ENCODE results near the gene BNIP3.

The BNIP3 gene

DNA sequence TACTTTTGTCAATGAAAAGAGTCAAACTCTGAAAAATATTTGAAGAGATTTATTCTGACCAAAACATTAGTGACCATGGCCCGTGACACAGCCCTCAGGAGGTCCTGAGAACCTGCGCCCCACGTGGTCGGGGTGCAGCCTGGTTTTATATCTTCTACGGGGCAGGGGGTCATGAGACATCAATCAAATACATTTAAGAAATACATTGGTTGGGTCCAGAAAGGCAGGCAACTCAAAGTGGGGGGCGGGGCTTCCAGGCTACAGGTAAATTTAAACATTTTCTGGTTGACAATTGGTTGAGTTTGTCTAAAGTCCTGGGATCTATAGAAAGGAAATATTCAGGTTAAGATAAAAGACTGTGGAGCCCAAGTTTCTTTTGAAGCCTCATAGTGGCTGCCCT is 34.8 kb upstream of the BNIP3 start:
- no peak overlapping the region for H3K4me3 ChIP-seq (ENCODE audit: low read depth, low read length)
- H3K36me3 ChIP-seq (ENCODE audit: control insufficient read depth, insufficient read depth, low read length): no peaks in the 10 kb centered on the region
- peaks cover 1% of the 10 kb centered on the region for H3K4me1 ChIP-seq (ENCODE audit: control insufficient read depth, insufficient read depth, low read length)
- H3K27me3 ChIP-seq (ENCODE audit: control insufficient read depth, insufficient read depth, low read length): no peaks in the 10 kb centered on the region
- H3K9ac ChIP-seq (ENCODE audit: low read depth, low read length): no peak overlapping the region
- no peaks in the 10 kb centered on the region for H3K9me3 ChIP-seq (ENCODE audit: control insufficient read depth, insufficient read depth, low read length)

DNA sequence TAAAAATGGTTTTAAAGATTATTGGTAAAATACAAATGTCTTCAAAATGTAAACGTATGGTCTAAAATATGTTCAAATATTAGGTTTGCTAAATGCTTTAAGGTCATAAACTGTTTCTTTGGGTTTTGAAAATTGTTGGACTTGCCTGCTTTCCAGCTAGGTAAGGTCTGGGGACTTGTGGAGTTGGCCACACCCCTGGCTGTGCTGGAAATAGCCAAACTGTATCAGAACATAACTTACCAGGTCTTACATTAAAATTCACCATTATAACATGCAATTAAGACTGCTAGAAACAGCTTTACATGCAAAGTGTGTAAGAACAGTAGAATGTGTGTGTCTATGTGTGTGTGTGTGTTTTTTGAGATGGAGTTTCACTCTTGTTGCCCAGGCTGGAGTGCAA is 29.7 kb upstream of the BNIP3 start:
- Histone ChIP-seq H3K9me3 (ENCODE audit: control insufficient read depth, insufficient read depth, low read length) (no peaks in the 10 kb centered on the region), H3K9ac (ENCODE audit: low read depth, low read length) (no peak overlapping the region), H3K4me3 (ENCODE audit: low read depth, low read length) (no peak overlapping the region), H3K4me1 (ENCODE audit: control insufficient read depth, insufficient read depth, low read length) (peaks cover 17% of the 10 kb centered on the region), H3K27me3 (ENCODE audit: control insufficient read depth, insufficient read depth, low read length) (no peaks in the 10 kb centered on the region), H3K36me3 (ENCODE audit: control insufficient read depth, insufficient read depth, low read length) (no peaks in the 10 kb centered on the region)

DNA sequence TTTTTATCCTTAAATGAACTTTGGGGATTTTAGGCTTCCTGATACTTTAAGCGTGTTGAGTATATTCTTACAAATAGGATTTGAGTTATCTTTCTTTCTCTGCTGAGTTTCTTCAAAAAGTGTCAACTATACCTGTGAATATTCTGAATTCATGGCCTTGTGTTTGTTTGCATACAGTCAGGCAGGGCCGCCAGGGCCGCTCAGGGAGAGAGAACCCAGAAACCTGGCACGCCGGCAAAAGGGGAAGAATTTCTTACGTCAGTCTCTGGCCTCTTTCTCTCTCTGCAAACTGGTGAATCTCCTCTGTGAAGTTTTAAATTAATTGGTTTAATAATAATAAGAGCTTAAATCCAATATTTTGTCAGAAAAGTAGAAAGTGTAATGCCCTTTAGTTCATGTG is 29.3 kb upstream of the BNIP3 start:
- Histone ChIP-seq H3K9me3 (ENCODE audit: control insufficient read depth, insufficient read depth, low read length) (no peaks in the 10 kb centered on the region), H3K4me1 (ENCODE audit: control insufficient read depth, insufficient read depth, low read length) (peaks cover 18% of the 10 kb centered on the region), H3K36me3 (ENCODE audit: control insufficient read depth, insufficient read depth, low read length) (no peaks in the 10 kb centered on the region), H3K9ac (ENCODE audit: low read depth, low read length) (no peak overlapping the region), H3K27me3 (ENCODE audit: control insufficient read depth, insufficient read depth, low read length) (no peaks in the 10 kb centered on the region), H3K4me3 (ENCODE audit: low read depth, low read length) (no peak overlapping the region)

DNA sequence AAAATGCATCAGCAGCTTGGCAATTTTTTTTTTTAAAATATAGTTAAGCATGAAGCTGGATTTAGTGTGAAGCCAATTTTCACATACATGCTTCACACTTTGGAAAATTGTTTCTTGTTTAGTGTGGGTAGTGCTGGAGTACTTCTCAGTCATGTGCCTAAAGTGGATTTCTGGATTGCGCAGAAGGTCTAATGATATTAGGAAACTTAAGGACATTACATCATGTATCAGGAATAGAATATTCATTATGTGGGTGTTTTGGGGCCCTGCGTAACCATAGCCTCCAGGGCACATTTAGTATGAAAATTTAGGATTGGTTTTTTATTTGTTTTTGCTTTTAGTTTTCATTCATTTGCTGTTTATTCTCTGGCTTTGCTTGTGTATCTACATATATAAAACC is 28.8 kb upstream of the BNIP3 start:
- no peak overlapping the region for H3K4me3 ChIP-seq (ENCODE audit: low read depth, low read length)
- peaks cover 18% of the 10 kb centered on the region for H3K4me1 ChIP-seq (ENCODE audit: control insufficient read depth, insufficient read depth, low read length)
- no peaks in the 10 kb centered on the region for H3K36me3 ChIP-seq (ENCODE audit: control insufficient read depth, insufficient read depth, low read length)
- H3K27me3 ChIP-seq (ENCODE audit: control insufficient read depth, insufficient read depth, low read length): no peaks in the 10 kb centered on the region
- no peaks in the 10 kb centered on the region for H3K9me3 ChIP-seq (ENCODE audit: control insufficient read depth, insufficient read depth, low read length)
- H3K9ac ChIP-seq (ENCODE audit: low read depth, low read length): no peak overlapping the region

DNA sequence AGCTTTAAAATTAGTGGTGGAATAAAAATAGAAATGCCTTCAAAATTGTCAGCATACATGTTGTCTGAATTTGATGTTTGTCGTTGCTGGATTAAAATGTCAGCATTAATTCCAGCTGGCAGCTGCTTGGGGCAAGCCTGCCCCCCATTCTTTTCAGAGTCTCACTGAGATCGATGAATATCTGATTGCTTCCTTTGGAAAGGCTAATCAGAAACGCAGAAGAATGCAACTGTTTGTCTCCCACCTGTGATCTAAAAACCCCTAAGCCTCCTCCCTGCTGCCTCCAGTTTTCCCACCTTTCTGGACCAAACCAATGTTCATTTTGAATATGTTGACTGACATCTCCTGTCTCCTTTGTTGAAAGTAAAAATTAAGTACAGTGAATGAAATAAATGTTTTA is 27.9 kb upstream of the BNIP3 start:
- no peaks in the 10 kb centered on the region for H3K9me3 ChIP-seq (ENCODE audit: control insufficient read depth, insufficient read depth, low read length)
- no peak overlapping the region for H3K9ac ChIP-seq (ENCODE audit: low read depth, low read length)
- no peak overlapping the region for H3K4me3 ChIP-seq (ENCODE audit: low read depth, low read length)
- no peaks in the 10 kb centered on the region for H3K27me3 ChIP-seq (ENCODE audit: control insufficient read depth, insufficient read depth, low read length)
- peaks cover 18% of the 10 kb centered on the region for H3K4me1 ChIP-seq (ENCODE audit: control insufficient read depth, insufficient read depth, low read length)
- no peaks in the 10 kb centered on the region for H3K36me3 ChIP-seq (ENCODE audit: control insufficient read depth, insufficient read depth, low read length)

DNA sequence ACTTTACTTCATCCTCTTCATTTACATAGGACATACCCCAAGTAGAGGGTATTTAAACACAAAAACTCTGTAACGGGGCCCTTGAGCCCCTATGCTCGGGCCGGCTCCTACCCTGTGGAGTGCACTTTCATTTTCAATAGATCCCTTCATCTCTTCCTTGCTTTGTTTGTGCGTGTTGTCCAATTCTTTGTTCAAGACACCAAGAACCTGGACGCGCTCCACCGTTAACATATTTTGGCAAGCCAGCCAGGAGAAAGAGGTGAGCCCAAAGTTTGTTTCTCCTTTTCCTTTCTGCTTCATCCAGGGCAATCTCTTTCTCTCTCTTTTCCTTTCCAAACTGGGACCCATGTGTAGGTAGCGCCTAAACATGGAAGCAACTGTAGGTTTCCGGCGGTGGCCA is 26.0 kb upstream of the BNIP3 start:
- Histone ChIP-seq H3K9ac (ENCODE audit: low read depth, low read length) (no peak overlapping the region), H3K27me3 (ENCODE audit: control insufficient read depth, insufficient read depth, low read length) (no peaks in the 10 kb centered on the region), H3K36me3 (ENCODE audit: control insufficient read depth, insufficient read depth, low read length) (no peaks in the 10 kb centered on the region), H3K4me3 (ENCODE audit: low read depth, low read length) (no peak overlapping the region), H3K4me1 (ENCODE audit: control insufficient read depth, insufficient read depth, low read length) (peaks cover 18% of the 10 kb centered on the region), H3K9me3 (ENCODE audit: control insufficient read depth, insufficient read depth, low read length) (no peaks in the 10 kb centered on the region)

DNA sequence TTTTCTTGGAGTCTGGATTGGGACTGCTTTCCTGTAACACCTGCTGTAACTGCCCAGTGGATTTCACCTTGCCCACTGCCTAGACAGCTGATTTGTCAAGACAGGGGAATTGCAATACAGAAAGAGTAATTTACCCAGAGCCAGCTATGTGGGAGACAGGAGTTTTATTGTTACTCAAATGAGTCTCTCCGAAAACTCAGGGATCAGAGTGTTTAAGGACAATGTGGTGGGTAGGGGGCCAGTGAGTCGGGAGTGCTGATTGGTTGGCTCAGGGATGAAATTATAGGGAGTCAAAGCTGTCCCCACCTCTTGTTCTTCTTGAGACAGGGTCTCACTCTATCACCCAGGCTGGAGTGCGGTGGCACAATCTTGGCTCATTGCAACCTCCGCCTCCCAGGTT is 25.2 kb upstream of the BNIP3 start:
- Histone ChIP-seq H3K4me1 (ENCODE audit: control insufficient read depth, insufficient read depth, low read length) (peaks cover 18% of the 10 kb centered on the region), H3K9ac (ENCODE audit: low read depth, low read length) (no peak overlapping the region), H3K4me3 (ENCODE audit: low read depth, low read length) (no peak overlapping the region), H3K36me3 (ENCODE audit: control insufficient read depth, insufficient read depth, low read length) (no peaks in the 10 kb centered on the region), H3K27me3 (ENCODE audit: control insufficient read depth, insufficient read depth, low read length) (no peaks in the 10 kb centered on the region), H3K9me3 (ENCODE audit: control insufficient read depth, insufficient read depth, low read length) (no peaks in the 10 kb centered on the region)

DNA sequence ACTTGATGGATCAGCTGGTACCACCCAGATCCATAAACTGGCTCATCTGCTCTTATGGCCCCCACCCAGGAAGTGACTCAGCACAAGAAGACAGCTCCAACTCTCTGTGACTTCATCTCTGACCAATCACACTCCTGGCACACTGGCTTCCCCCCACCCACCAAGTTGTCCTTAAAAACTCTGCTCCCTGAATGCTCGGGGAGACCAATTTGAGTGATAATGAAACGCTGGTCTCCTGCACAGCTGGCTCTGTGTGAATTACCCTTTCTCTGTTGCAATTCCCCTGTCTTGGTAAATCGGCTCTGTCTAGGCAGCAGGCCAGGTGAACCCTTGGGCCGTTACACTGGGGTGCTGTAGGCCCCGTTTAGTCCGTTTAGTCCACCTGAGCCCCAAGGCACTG is 23.4 kb upstream of the BNIP3 start:
- H3K4me3 ChIP-seq (ENCODE audit: low read depth, low read length): no peak overlapping the region
- H3K4me1 ChIP-seq (ENCODE audit: control insufficient read depth, insufficient read depth, low read length): peaks cover 10% of the 10 kb centered on the region
- H3K27me3 ChIP-seq (ENCODE audit: control insufficient read depth, insufficient read depth, low read length): no peaks in the 10 kb centered on the region
- no peaks in the 10 kb centered on the region for H3K36me3 ChIP-seq (ENCODE audit: control insufficient read depth, insufficient read depth, low read length)
- H3K9ac ChIP-seq (ENCODE audit: low read depth, low read length): no peak overlapping the region
- H3K9me3 ChIP-seq (ENCODE audit: control insufficient read depth, insufficient read depth, low read length): no peaks in the 10 kb centered on the region

DNA sequence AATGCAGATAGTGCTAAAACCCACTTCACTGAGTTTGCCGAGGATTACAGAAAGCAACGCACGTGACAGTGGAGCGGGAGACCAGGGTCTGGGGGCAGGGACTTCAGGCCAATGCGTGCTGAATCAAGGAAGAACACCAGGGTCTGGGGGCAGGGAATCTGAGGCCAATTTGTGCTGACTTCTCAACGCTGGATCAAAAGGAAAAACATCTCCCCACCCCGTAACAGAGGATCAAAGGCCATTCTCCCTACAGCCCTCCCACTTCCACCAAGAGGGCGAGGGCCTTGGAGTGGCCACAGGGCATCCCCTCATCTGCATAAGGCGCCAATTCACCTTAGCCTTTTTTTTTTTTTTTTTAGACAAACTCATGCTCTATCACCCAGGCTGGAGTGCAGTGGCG is 22.3 kb upstream of the BNIP3 start:
- Histone ChIP-seq H3K4me1 (ENCODE audit: control insufficient read depth, insufficient read depth, low read length) (peaks cover 3% of the 10 kb centered on the region), H3K36me3 (ENCODE audit: control insufficient read depth, insufficient read depth, low read length) (no peaks in the 10 kb centered on the region), H3K9ac (ENCODE audit: low read depth, low read length) (peak overlapping the region; percentile 24), H3K9me3 (ENCODE audit: control insufficient read depth, insufficient read depth, low read length) (no peaks in the 10 kb centered on the region), H3K4me3 (ENCODE audit: low read depth, low read length) (no peak overlapping the region), H3K27me3 (ENCODE audit: control insufficient read depth, insufficient read depth, low read length) (no peaks in the 10 kb centered on the region)

DNA sequence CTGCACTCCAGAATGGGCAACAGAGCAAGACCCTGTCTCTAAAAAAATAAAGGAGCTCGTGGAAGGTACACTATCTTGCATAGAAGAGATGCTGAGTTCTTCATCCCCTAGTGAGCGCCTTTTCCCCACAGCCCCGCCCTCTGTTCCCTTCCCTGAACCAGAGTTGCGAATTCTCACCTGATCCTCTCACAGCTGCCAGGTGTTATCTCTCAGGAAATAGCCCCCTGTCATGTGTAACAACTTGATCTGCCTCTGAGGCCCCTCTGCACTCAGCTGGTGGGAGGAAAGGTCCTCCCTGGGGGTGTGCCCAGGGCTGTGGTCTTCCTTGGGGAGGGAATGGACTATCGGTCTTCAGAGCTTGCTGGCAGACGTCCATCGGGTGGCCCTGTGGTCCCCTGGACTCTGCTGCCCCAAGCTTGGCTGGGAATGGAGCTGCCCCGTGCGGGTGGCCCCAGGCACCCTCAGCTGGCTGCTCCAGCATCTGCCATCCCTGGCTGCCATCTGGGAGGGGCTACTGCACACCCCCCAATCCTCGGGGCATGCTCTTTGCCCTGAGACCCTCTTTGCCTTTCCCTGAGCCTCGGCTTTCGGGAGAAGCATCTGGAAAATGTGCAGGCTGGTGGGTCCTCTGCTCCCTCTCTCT is 21.7 kb upstream of the BNIP3 start:
- Histone ChIP-seq H3K27me3 (ENCODE audit: control insufficient read depth, insufficient read depth, low read length) (no peaks in the 10 kb centered on the region), H3K9ac (ENCODE audit: low read depth, low read length) (peak overlapping the region; percentile 24), H3K4me1 (ENCODE audit: control insufficient read depth, insufficient read depth, low read length) (peaks cover 3% of the 10 kb centered on the region), H3K4me3 (ENCODE audit: low read depth, low read length) (no peak overlapping the region), H3K9me3 (ENCODE audit: control insufficient read depth, insufficient read depth, low read length) (no peaks in the 10 kb centered on the region), H3K36me3 (ENCODE audit: control insufficient read depth, insufficient read depth, low read length) (no peaks in the 10 kb centered on the region)

DNA sequence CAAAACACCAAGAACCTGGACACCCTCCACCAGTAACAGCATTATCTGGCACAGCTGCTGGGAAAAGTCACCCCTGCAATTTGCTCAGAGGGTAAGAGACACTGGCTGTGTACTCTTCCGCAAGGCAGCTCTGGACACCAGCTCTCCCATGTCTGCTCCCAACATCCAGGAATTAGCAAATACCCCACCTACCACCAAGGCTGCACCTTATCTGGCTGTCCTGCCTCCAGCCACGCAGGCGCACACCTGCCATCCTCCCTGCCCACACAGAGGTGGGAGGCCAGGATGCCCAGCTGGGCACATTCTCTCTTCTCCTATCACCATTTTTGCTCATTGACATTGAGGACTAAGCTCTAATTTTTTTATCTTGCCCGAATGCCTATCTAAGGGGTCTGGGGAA is 20.3 kb upstream of the BNIP3 start:
- no peaks in the 10 kb centered on the region for H3K9me3 ChIP-seq (ENCODE audit: control insufficient read depth, insufficient read depth, low read length)
- no peaks in the 10 kb centered on the region for H3K27me3 ChIP-seq (ENCODE audit: control insufficient read depth, insufficient read depth, low read length)
- H3K36me3 ChIP-seq (ENCODE audit: control insufficient read depth, insufficient read depth, low read length): no peaks in the 10 kb centered on the region
- peaks cover 11% of the 10 kb centered on the region for H3K4me1 ChIP-seq (ENCODE audit: control insufficient read depth, insufficient read depth, low read length)
- H3K9ac ChIP-seq (ENCODE audit: low read depth, low read length): no peak overlapping the region
- no peak overlapping the region for H3K4me3 ChIP-seq (ENCODE audit: low read depth, low read length)

DNA sequence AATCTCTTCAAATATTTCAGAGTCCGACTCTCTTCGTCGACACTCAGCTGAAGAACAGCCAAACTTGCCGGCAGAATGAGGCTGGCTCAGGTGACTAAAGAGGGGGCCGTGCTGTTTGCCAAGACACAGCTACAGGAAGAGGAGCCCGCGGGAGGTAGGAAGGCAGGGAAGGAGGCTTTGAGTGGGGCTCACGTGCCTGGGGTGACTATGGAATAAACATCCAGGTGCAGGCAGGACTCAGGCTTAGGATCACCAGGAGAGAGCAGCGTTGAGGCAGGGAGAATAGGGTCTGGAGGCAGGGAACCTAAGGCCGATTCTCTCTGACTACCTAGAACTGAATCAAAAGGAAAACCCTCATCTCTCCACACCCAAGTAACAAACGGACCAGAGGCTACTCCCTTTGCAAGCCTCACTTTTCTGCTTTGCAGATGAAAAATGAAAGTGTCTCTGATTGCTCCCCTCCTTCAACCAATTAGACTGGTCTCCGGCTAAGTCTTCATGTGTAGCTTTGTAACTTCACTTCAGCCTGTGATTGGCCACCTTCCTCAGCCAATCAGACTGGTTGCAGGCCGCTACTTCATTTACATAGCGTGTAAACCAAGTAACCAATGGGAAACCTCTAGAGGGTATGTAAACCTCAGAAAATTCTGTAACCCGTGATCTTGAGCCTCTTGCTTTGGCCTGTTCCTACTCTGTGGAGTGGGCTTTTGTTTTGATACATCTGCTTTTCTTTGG is 19.7 kb upstream of the BNIP3 start:
- Histone ChIP-seq H3K4me1 (ENCODE audit: control insufficient read depth, insufficient read depth, low read length) (peaks cover 9% of the 10 kb centered on the region), H3K27me3 (ENCODE audit: control insufficient read depth, insufficient read depth, low read length) (no peaks in the 10 kb centered on the region), H3K4me3 (ENCODE audit: low read depth, low read length) (no peak overlapping the region), H3K9ac (ENCODE audit: low read depth, low read length) (no peak overlapping the region), H3K36me3 (ENCODE audit: control insufficient read depth, insufficient read depth, low read length) (no peaks in the 10 kb centered on the region), H3K9me3 (ENCODE audit: control insufficient read depth, insufficient read depth, low read length) (no peaks in the 10 kb centered on the region)

Data from iPS-15b (cell line).